ENCODE data around the gene ALMS1. TPM values are rescaled to one million over a fixed set of nuclear protein-coding genes. Genes with fewer than 3 reads are reported as not detected.

Gene ALMS1
- total and polyA plus RNA-seq, 2 of the 4 experiments (the other 2 are of a cell fraction): 20.8 to 52.8 TPM

GRCh38 chr2:73614105-73614504, 228.5 kb downstream of the ALMS1 start:
- no peaks in the 10 kb centered on the region for H3K9me3 ChIP-seq (ENCODE audit: control insufficient read depth, insufficient read depth, low read length)
- no peak overlapping the region for H3K14ac ChIP-seq (replicated peaks; ENCODE audit: low read depth, low read length)
- TF ChIP-seq POLR2A (IDR thresholded peaks at IDR 0.05; ENCODE audit: low read depth, low read length) (no peak), FOS (IDR thresholded peaks at IDR 0.05; ENCODE audit: low read depth, low read length) (no peak), BHLHE40 (IDR thresholded peaks at IDR 0.05; ENCODE audit: low read depth, low read length) (no peak)
- H3K4me1 ChIP-seq (ENCODE audit: control insufficient read depth, insufficient read depth, low read length): no peaks in the 10 kb centered on the region
- no CpG with 5 or more reads among the region's 3 CpGs for WGBS, 2 experiments (ENCODE audit: extremely low coverage in 2 of 2, insufficient read length in 1 of 2)
- intact Hi-C loops (cut with micrococcal nuclease) (no loop called here), dilution Hi-C loops (cut with HindIII; ENCODE audit: low sequenced_read_pairs, unreplicated experiment) (no loop called here), in situ Hi-C loops (cut with MboI; ENCODE audit: low sequenced_read_pairs) (no loop called here)
- H3K27me3 ChIP-seq (ENCODE audit: control insufficient read depth, insufficient read depth, low read length): no peaks in the 10 kb centered on the region
- no peak overlapping the region for H2BK5ac ChIP-seq (ENCODE audit: low read depth, low read length, poor library complexity, severe bottlenecking)
- no peak overlapping the region for H4K91ac ChIP-seq (ENCODE audit: insufficient read depth, low read depth, low read length)
- no peak overlapping the region for H4K8ac ChIP-seq (ENCODE audit: low read depth in 2 of 2, low read length in 2 of 2)
- H3K9me1 ChIP-seq (ENCODE audit: insufficient read depth, low read length): no peaks in the 10 kb centered on the region
- no peak overlapping the region for H3K27ac ChIP-seq (ENCODE audit: insufficient read depth, low read length)
- no peak overlapping the region for H2AFZ ChIP-seq (replicated peaks; ENCODE audit: low read length, poor library complexity)
- H3K36me3 ChIP-seq (ENCODE audit: control insufficient read depth, insufficient read depth, low read length): no peaks in the 10 kb centered on the region; the same call in 1 of the 2 replicates
- H2AK9ac ChIP-seq (replicated peaks; ENCODE audit: low read depth, low read length, poor library complexity): no peak overlapping the region
- H2BK15ac ChIP-seq (ENCODE audit: low read depth, low read length): no peak overlapping the region
- H2AK5ac ChIP-seq (ENCODE audit: low read depth, low read length): no peak overlapping the region
- no peaks in the 10 kb centered on the region for H3K79me1 ChIP-seq (ENCODE audit: low read depth in 1 of 2, low read length in 2 of 2)
- H4K5ac ChIP-seq (ENCODE audit: low read depth, low read length): no peak overlapping the region
- H3K18ac ChIP-seq (ENCODE audit: low read depth, low read length): no peak overlapping the region
- ChIA-PET CTCF (no interaction called here), POLR2A (ENCODE audit: unreplicated experiment) (no interaction called here)
- no peak overlapping the region for H3K4ac ChIP-seq (ENCODE audit: low read depth, low read length)
- no peak overlapping the region for H3K4me3 ChIP-seq (ENCODE audit: insufficient read depth, low read depth, low read length)
- no peak overlapping the region for H3K23ac ChIP-seq (ENCODE audit: low read depth, low read length)
- H3K4me2 ChIP-seq (ENCODE audit: low read depth, low read length): no peak overlapping the region
- ATAC-seq (ENCODE audit: low read depth) (no peak), DNase-seq (no peak)
- H2BK20ac ChIP-seq (ENCODE audit: low read depth, low read length): no peak overlapping the region
- H3K9ac ChIP-seq (ENCODE audit: low read depth, low read length): no peak overlapping the region
- no peak overlapping the region for H2BK120ac ChIP-seq (ENCODE audit: low read depth, low read length)
- no peak overlapping the region for H3K56ac ChIP-seq (ENCODE audit: extremely low read depth, insufficient read depth, low read length)
- no TSS peak for BruUV-seq (replicated peaks)
- no peaks in the 10 kb centered on the region for H4K20me1 ChIP-seq (ENCODE audit: insufficient read depth, low read length)

Data from IMR-90 (cell line).